Measurements from ENCODE around the gene CIPC. TPM values are rescaled to one million over a fixed set of nuclear protein-coding genes. Genes with fewer than 3 reads are reported as not detected.

The CIPC gene
- total and polyA plus RNA-seq, 2 of the 13 experiments (the other 11 are each of a cell fraction or from before 2014, with no cell fraction given) = 7.6 to 13.9 TPM

DNA sequence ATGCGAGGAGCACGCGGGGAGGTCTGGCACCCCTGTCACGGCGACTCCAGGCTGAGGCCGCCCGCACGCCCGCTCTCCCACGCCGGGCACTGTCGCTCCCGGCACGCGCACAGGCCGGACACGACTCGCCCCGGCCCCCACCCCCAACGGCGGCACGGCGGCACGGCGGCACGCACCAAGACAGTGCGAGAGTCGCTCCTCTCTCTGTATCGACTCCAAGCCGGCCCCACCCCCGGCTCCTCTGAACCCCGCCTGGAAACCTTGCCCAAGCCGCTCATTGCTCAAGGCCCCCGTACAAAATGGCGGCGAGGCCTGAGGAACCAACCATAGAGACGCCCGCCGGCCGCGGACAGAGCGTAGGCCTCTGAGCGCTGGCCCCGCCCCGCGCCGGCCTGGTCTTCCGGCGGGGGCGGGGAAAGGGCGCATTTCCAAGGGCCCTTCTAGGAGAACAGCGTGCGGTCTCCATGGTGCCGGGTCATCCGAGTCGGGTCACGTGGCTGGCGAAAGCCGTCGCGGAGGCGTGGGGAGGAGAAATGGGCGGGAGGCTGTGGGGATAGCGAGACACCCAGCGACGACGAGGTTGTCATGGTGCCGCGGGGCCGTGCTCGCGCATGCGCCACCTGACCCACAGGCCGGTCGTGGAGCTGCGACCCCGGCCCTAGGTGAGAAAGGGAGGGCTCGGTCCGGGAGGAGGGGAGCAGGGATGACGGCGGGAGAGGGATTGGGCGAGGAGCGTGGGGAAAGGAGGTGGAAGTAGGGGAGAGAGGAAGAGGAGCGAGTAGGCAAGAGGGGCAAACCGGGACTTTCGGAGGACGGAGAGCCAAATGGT, at the start of gene CIPC (continued):
- TF ChIP-seq, protein P1, sequence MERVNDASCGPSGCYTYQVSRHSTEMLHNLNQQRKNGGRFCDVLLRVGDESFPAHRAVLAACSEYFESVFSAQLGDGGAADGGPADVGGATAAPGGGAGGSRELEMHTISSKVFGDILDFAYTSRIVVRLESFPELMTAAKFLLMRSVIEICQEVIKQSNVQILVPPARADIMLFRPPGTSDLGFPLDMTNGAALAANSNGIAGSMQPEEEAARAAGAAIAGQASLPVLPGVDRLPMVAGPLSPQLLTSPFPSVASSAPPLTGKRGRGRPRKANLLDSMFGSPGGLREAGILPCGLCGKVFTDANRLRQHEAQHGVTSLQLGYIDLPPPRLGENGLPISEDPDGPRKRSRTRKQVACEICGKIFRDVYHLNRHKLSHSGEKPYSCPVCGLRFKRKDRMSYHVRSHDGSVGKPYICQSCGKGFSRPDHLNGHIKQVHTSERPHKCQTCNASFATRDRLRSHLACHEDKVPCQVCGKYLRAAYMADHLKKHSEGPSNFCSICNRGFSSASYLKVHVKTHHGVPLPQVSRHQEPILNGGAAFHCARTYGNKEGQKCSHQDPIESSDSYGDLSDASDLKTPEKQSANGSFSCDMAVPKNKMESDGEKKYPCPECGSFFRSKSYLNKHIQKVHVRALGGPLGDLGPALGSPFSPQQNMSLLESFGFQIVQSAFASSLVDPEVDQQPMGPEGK (CRISPR knock-in tag; IDR thresholded peaks at IDR 0.05) = peak; percentile 74
- TF ChIP-seq MYNN (CRISPR knock-in tag; IDR thresholded peaks at IDR 0.05; ENCODE audit: low read depth) = no peak
- no peak for TF ChIP-seq ZNF496 (CRISPR knock-in tag; IDR thresholded peaks at IDR 0.05; ENCODE audit: insufficient replicate concordance)
- TF ChIP-seq KLF6 (CRISPR knock-in tag; IDR thresholded peaks at IDR 0.05) = peak; percentile 78; the same call in 1 of the 2 replicates

DNA sequence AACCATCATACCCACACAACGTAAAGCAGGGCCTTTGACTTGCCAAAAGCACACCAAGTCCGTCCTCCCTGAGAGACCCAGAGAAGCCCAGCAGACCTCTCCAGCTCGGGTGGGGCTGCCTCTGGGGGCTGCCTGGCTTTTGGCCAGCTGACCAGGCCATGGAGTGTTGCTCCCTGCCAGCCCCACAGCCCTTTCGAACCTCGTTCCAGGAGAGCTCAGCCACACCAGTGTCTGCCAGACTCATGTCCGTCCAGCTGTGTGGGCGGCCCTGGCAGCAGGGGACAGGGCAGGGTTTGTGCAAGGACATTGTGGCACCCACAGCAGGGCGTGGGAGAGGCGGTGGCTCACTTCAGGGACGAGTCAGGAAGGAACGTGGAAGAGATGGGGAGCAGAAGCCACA, 46.9 kb upstream of the CIPC start:
- 24% methylated on average over 4 of the region's 11 CpGs for WGBS (ENCODE audit: low lambda C conversion rate)
- Histone ChIP-seq H3K4me3 (replicated peaks in 1 of 3; ENCODE audit: insufficient read depth in 1 of 3, low read depth in 2 of 3, low read length in 3 of 3) (peak overlapping the region in 1 of 3 experiments; percentile 42; a peak in 1 of 6 replicates), H3K27ac (ENCODE audit: extremely low read length, insufficient read depth, low read length) (no peak overlapping the region), H3K79me2 (ENCODE audit: insufficient read depth, low read length) (no peaks in the 10 kb centered on the region), H3K9ac (ENCODE audit: insufficient read depth, low read depth, low read length) (0 out of 2 replicates have a peak overlapping the region, but pooled peaks have one; percentile 14), H4K20me1 (ENCODE audit: insufficient read depth, low read length) (no peaks in the 10 kb centered on the region), H3K9me3 (ENCODE audit: low read length) (no peaks in the 10 kb centered on the region; the same call in 1 of the 2 replicates), H3K36me3 (replicated peaks in 1 of 2; ENCODE audit: control insufficient read depth in 1 of 2, insufficient read depth in 2 of 2, low read length in 2 of 2) (no peaks in the 10 kb centered on the region), H3K4me2 (ENCODE audit: low read depth, low read length) (peak overlapping the region; percentile 46), H2AFZ (ENCODE audit: low read length) (peak overlapping the region; percentile 52), H3K27me3 (ENCODE audit: control insufficient read depth in 1 of 2, insufficient read depth in 2 of 2, low read length in 2 of 2) (peaks cover 0 to 3% of the 10 kb centered on the region in 2 experiments; a peak in 1 of 5 replicates), H3K4me1 (ENCODE audit: insufficient read depth, low read length) (peaks cover 36% of the 10 kb centered on the region)
- TF ChIP-seq, protein P2, sequence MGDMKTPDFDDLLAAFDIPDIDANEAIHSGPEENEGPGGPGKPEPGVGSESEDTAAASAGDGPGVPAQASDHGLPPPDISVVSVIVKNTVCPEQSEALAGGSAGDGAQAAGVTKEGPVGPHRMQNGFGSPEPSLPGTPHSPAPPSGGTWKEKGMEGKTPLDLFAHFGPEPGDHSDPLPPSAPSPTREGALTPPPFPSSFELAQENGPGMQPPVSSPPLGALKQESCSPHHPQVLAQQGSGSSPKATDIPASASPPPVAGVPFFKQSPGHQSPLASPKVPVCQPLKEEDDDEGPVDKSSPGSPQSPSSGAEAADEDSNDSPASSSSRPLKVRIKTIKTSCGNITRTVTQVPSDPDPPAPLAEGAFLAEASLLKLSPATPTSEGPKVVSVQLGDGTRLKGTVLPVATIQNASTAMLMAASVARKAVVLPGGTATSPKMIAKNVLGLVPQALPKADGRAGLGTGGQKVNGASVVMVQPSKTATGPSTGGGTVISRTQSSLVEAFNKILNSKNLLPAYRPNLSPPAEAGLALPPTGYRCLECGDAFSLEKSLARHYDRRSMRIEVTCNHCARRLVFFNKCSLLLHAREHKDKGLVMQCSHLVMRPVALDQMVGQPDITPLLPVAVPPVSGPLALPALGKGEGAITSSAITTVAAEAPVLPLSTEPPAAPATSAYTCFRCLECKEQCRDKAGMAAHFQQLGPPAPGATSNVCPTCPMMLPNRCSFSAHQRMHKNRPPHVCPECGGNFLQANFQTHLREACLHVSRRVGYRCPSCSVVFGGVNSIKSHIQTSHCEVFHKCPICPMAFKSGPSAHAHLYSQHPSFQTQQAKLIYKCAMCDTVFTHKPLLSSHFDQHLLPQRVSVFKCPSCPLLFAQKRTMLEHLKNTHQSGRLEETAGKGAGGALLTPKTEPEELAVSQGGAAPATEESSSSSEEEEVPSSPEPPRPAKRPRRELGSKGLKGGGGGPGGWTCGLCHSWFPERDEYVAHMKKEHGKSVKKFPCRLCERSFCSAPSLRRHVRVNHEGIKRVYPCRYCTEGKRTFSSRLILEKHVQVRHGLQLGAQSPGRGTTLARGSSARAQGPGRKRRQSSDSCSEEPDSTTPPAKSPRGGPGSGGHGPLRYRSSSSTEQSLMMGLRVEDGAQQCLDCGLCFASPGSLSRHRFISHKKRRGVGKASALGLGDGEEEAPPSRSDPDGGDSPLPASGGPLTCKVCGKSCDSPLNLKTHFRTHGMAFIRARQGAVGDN (CRISPR knock-in tag; IDR thresholded peaks at IDR 0.05) = peak; percentile 25; the same call in 1 of the 2 replicates
- TF ChIP-seq ZNF777 (CRISPR knock-in tag; IDR thresholded peaks at IDR 0.05) (no peak), HNRNPL (IDR thresholded peaks at IDR 0.05; ENCODE audit: low read depth, low read length) (peak; percentile 68; the same call in 1 of the 2 replicates)
- in situ Hi-C loops (cut with HindIII; ENCODE audit: extremely low pct_ligation_motif_present, low pct_unique_long_range_greater_than_20kb) (no loop called here), intact Hi-C loops (cut with micrococcal nuclease; ENCODE audit: unreplicated experiment) (no loop called here)
- FAIRE-seq = no peak
- no peak for DNase-seq (ENCODE audit: low spot score)
- BruUV-seq (replicated peaks) = no TSS peak
- ChIA-PET CTCF (ENCODE audit: low intra/inter-chr PET ratio, low total read pairs) (interaction anchor here (0.9 kb wide), 1 partner anchor 138 kb away, joined by 3 read pairs; no protein-coding TSS in a partner anchor), POLR2A (interaction anchor here (1.2 kb wide), 1 partner anchor 89 kb away, joined by 6 read pairs; no protein-coding TSS in a partner anchor)
- ATAC-seq = peak; percentile 27; the same call in 1 of the 3 replicates
